ENCODE data around the gene DFFA.

- no peak for TF ChIP-seq CTCF (IDR thresholded peaks at IDR 0.05)
- TF ChIP-seq POLR2AphosphoS5 (IDR thresholded peaks at IDR 0.05): no peak
These were observed 36.2 kb upstream of the DFFA start for GRCh38 chr1:10508511-10508951.
